NOMO-1 treated with dmso at 0.1 percent for 144 hours (cell line): Measurements from ENCODE around the gene NCK1.

Experiments
- DNase-seq: peaks from one replicate; lab custom pipeline; 2025; ENCODE audit not compliant: unreplicated experiment; lab: John Stamatoyannopoulos, UW

The NCK1 gene

GRCh38 chr3:136905549-136905948 is 43.5 kb downstream of the NCK1 start:
- no peak for DNase-seq

GRCh38 chr3:136906725-136907124 is 44.7 kb downstream of the NCK1 start:
- DNase-seq, result no peak

GRCh38 chr3:136908297-136908696 is 46.3 kb downstream of the NCK1 start:
- DNase-seq, result no peak

GRCh38 chr3:136909187-136909586 is 47.2 kb downstream of the NCK1 start:
- no peak for DNase-seq

- no peak for DNase-seq
Measured at GRCh38 chr3:136910697-136911096, 48.7 kb downstream of the NCK1 start.

- DNase-seq, result no peak
Measured at GRCh38 chr3:136913168-136913567, 51.2 kb downstream of the NCK1 start.

- no peak for DNase-seq
Measured at GRCh38 chr3:136914739-136915138, 52.7 kb downstream of the NCK1 start.

GRCh38 chr3:136916223-136916622 is 54.2 kb downstream of the NCK1 start:
- DNase-seq, result no peak

GRCh38 chr3:136919799-136920580 is 58.0 kb downstream of the NCK1 start:
- no peak for DNase-seq

- no peak for DNase-seq
Measured at GRCh38 chr3:136920904-136921611, 59.0 kb downstream of the NCK1 start.

- DNase-seq, result no peak
Measured at GRCh38 chr3:136925425-136926190, 63.6 kb downstream of the NCK1 start.

GRCh38 chr3:136928240-136928639 is 66.2 kb downstream of the NCK1 start:
- DNase-seq, result no peak

GRCh38 chr3:136929977-136930670 is 68.1 kb downstream of the NCK1 start:
- no peak for DNase-seq

- no peak for DNase-seq
Measured at GRCh38 chr3:136931606-136932005, 69.6 kb downstream of the NCK1 start.

GRCh38 chr3:136932523-136932922 is 70.5 kb downstream of the NCK1 start:
- no peak for DNase-seq

- no peak for DNase-seq
Measured at GRCh38 chr3:136932978-136933772, 71.2 kb downstream of the NCK1 start.

- no peak for DNase-seq
Measured at GRCh38 chr3:136937175-136937574, 75.2 kb downstream of the NCK1 start.

- no peak for DNase-seq
Measured at GRCh38 chr3:136937851-136938250, 75.8 kb downstream of the NCK1 start.

- DNase-seq, result no peak
Measured at GRCh38 chr3:136938334-136938733, 76.3 kb downstream of the NCK1 start.

GRCh38 chr3:136939489-136939888 is 77.5 kb downstream of the NCK1 start:
- no peak for DNase-seq
